ENCODE results near the gene RB1. TPM values are rescaled to one million over a fixed set of nuclear protein-coding genes. Genes with fewer than 3 reads are reported as not detected.

Gene RB1
- total and polyA plus RNA-seq, 8 donors, result 9.3 to 53.6 (median 20.6) TPM

DNA sequence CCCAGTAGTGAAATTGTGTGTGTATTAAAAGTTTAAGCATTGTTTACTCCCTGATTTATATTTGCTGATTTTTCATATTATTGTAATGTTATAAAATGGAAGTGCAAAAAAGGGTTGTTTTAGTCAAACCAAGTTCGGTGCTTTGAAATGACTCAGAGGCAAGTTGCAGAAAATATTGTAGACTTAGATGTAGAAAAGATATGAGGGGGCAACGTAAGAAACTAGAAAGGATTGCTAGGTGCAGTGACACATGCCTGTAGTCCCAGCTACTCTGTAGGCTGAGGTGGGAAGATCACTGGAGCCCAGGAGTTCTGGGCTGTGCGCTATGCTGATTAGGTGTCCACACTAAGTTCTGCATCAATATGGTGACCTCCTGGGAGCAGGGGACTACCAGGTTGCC lies 125.5 kb downstream of the RB1 start:
- intact Hi-C loops (cut with DNase I; ENCODE audit: low total_unique reads), result no loop called here
- H3K4me1 ChIP-seq, result peaks cover 0 to 26% (median 17%) of the 10 kb centered on the region in 4 donors
- no peak overlapping the region for H3K4me3 ChIP-seq
- H3K27me3 ChIP-seq, result no peaks in the 10 kb centered on the region
- TF ChIP-seq POLR2AphosphoS5 (IDR thresholded peaks at IDR 0.05), result no peak
- TF ChIP-seq CTCF (IDR thresholded peaks at IDR 0.05), result no peak
- TF ChIP-seq EP300 (IDR thresholded peaks at IDR 0.05), result no peak
- TF ChIP-seq POLR2A (IDR thresholded peaks at IDR 0.05), result no peak
- H3K36me3 ChIP-seq, result peaks cover 0 to 5% (median 0%) of the 10 kb centered on the region in 4 donors
- DNase-seq, result no peak
- H3K9me3 ChIP-seq, result no peaks in the 10 kb centered on the region
- H3K27ac ChIP-seq, result no peak overlapping the region
- WGBS, 5 donors, result 85 to 91% (median 91%) methylated on average over 3 of the region's 3 CpGs

- TF ChIP-seq POLR2A (IDR thresholded peaks at IDR 0.05) (no peak), EP300 (IDR thresholded peaks at IDR 0.05) (no peak), CTCF (IDR thresholded peaks at IDR 0.05) (no peak), POLR2AphosphoS5 (IDR thresholded peaks at IDR 0.05) (no peak)
- Histone ChIP-seq H3K27me3 (no peaks in the 10 kb centered on the region), H3K4me1 (peaks cover 0 to 32% (median 20%) of the 10 kb centered on the region in 4 donors), H3K9me3 (no peaks in the 10 kb centered on the region), H3K4me3 (no peak overlapping the region), H3K27ac (no peak overlapping the region), H3K36me3 (peaks cover 0 to 5% (median 0%) of the 10 kb centered on the region in 4 donors)
- no peak for DNase-seq
- intact Hi-C loops (cut with DNase I; ENCODE audit: low total_unique reads), result no loop called here
Measured at GRCh38 chr13:48429886-48430285, 126.3 kb downstream of the RB1 start.

- no peak for TF ChIP-seq EP300 (IDR thresholded peaks at IDR 0.05)
- TF ChIP-seq POLR2AphosphoS5 (IDR thresholded peaks at IDR 0.05), result no peak
- no peak for TF ChIP-seq CTCF (IDR thresholded peaks at IDR 0.05)
- TF ChIP-seq POLR2A (IDR thresholded peaks at IDR 0.05), result no peak
- 31 to 49% (median 37%) methylated on average over 5 of the region's 5 CpGs for WGBS, 5 donors
- intact Hi-C loops (cut with DNase I; ENCODE audit: low total_unique reads), result no loop called here
- peaks cover 0 to 5% (median 0%) of the 10 kb centered on the region in 4 donors for H3K36me3 ChIP-seq
- peak overlapping the region in 2 of 5 donors; percentile 45 to 47 for H3K27ac ChIP-seq
- no peaks in the 10 kb centered on the region for H3K27me3 ChIP-seq
- H3K9me3 ChIP-seq, result no peaks in the 10 kb centered on the region
- H3K4me3 ChIP-seq, result no peak overlapping the region
- no peak for DNase-seq
- H3K4me1 ChIP-seq, result peaks cover 0 to 39% (median 21%) of the 10 kb centered on the region in 4 donors
Measured at GRCh38 chr13:48431431-48431830, 127.9 kb downstream of the RB1 start.

DNA sequence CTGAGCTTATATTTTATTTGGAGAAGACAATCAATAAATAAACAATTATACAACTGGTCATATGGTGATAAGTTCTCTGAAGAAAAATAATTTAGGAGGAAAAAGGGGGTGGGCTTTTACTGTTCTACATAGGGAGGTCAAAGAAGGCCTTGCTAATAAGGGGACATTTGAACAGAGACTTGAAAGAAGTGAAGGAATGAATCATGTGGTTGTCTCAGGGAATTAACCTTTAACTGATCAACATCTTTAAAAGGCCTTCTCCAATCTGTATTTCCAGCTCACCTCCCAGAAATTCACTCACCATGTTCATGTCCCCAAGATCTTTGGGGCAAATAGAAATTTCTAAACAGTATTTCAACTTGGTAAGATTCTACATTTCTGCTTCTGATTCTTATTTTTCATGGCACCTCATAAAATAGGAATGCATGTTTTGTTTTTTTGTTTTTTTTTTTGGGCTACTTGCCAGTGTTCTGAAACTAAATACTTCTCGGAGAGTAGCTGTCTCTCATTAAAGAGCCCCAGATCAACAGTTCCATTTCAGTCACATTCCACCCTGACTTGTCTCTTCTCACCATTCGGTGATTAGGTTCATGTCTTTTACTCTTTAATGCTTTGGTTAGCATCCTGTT lies 128.6 kb downstream of the RB1 start:
- H3K4me1 ChIP-seq, result peaks cover 4 to 46% (median 25%) of the 10 kb centered on the region in 4 donors
- DNase-seq, result no peak
- no peaks in the 10 kb centered on the region for H3K27me3 ChIP-seq
- H3K4me3 ChIP-seq, result no peak overlapping the region
- TF ChIP-seq POLR2AphosphoS5 (IDR thresholded peaks at IDR 0.05), result no peak
- no peak for TF ChIP-seq CTCF (IDR thresholded peaks at IDR 0.05)
- no peak for TF ChIP-seq EP300 (IDR thresholded peaks at IDR 0.05)
- TF ChIP-seq POLR2A (IDR thresholded peaks at IDR 0.05), result no peak
- 28 to 42% (median 31%) methylated on average over 2 of the region's 2 CpGs for WGBS, 5 donors
- H3K36me3 ChIP-seq, result no peaks in the 10 kb centered on the region
- intact Hi-C loops (cut with DNase I; ENCODE audit: low total_unique reads), result no loop called here
- peak overlapping the region in 2 of 5 donors; percentile 45 to 47 for H3K27ac ChIP-seq
- H3K9me3 ChIP-seq, result no peaks in the 10 kb centered on the region
